Measurements from ENCODE around the gene CEP83.

GRCh38 chr12:94276725-94277124, 182.9 kb downstream of the CEP83 start:
- TF ChIP-seq, protein P1, sequence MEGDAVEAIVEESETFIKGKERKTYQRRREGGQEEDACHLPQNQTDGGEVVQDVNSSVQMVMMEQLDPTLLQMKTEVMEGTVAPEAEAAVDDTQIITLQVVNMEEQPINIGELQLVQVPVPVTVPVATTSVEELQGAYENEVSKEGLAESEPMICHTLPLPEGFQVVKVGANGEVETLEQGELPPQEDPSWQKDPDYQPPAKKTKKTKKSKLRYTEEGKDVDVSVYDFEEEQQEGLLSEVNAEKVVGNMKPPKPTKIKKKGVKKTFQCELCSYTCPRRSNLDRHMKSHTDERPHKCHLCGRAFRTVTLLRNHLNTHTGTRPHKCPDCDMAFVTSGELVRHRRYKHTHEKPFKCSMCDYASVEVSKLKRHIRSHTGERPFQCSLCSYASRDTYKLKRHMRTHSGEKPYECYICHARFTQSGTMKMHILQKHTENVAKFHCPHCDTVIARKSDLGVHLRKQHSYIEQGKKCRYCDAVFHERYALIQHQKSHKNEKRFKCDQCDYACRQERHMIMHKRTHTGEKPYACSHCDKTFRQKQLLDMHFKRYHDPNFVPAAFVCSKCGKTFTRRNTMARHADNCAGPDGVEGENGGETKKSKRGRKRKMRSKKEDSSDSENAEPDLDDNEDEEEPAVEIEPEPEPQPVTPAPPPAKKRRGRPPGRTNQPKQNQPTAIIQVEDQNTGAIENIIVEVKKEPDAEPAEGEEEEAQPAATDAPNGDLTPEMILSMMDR (IDR thresholded peaks at IDR 0.05), result no peak
- TF ChIP-seq POLR2A (IDR thresholded peaks at IDR 0.05), result no peak

All from vagina (tissue), 2 donors.